ENCODE data around the gene FBXO5. TPM values are rescaled to one million over a fixed set of nuclear protein-coding genes. Genes with fewer than 3 reads are reported as not detected.
"Not testable (repeated sequence)": the region's sequence is repeated elsewhere in the genome, so short reads cannot be mapped to it uniquely, and the experiment has no call there.

FBXO5 gene
- polyA plus RNA-seq, 1 of the 3 experiments (the other 2 are of a cell fraction) = 12.5 TPM

- no peak for TF ChIP-seq SMC3 (IDR thresholded peaks at IDR 0.05; ENCODE audit: low read depth, low read length)
Observed at GRCh38 chr6:152993847-152994246, 11.0 kb upstream of the FBXO5 start (continued).

- peaks cover 14% of the 10 kb centered on the region; the same call in 1 of the 2 replicates for H4K20me1 ChIP-seq (ENCODE audit: insufficient read depth)
- no peak overlapping the region for H3K4me2 ChIP-seq
- peak; percentile 28 for DNase-seq
- H3K27ac ChIP-seq (ENCODE audit: low read depth in 2 of 2, low read length in 1 of 2) = no peak overlapping the region
- ChIA-PET POLR2A (no interaction called here), CTCF (no interaction called here)
- TF ChIP-seq USF1 (IDR thresholded peaks at IDR 0.05; ENCODE audit: borderline replicate concordance, low read depth) (no peak), MAX (IDR thresholded peaks at IDR 0.05; ENCODE audit: low read depth) (no peak), SIN3A (IDR thresholded peaks at IDR 0.05; ENCODE audit: borderline replicate concordance, low read depth, low read length) (no peak), CTCF (IDR thresholded peaks at IDR 0.05) (peak; percentile 27)
- H3K4me1 ChIP-seq (ENCODE audit: control insufficient read depth in 1 of 2, insufficient read depth in 2 of 2, low read depth in 1 of 2, low read length in 1 of 2) = no peaks in the 10 kb centered on the region; a peak in 1 of 4 replicates
- peaks cover 32% of the 10 kb centered on the region for H3F3A ChIP-seq (replicated peaks; ENCODE audit: insufficient read depth)
- no peak overlapping the region for H3K9ac ChIP-seq
- peaks cover 78 to 80% of the 10 kb centered on the region in 2 experiments for H3K36me3 ChIP-seq (replicated peaks in 1 of 2; ENCODE audit: control insufficient read depth in 1 of 2, insufficient read depth in 2 of 2, low read length in 1 of 2)
- H3K9me3 ChIP-seq = no peaks in the 10 kb centered on the region
- H3K27me3 ChIP-seq (ENCODE audit: insufficient read depth) = no peaks in the 10 kb centered on the region
- no peaks in the 10 kb centered on the region for H3K9me2 ChIP-seq
- H3K4me3 ChIP-seq (ENCODE audit: low read depth in 2 of 2, low read length in 1 of 2) = no peak overlapping the region
- no peak overlapping the region for H2AFZ ChIP-seq (ENCODE audit: low read depth)
- peaks cover 87% of the 10 kb centered on the region for H3K79me2 ChIP-seq (ENCODE audit: insufficient read depth)
Observed at GRCh38 chr6:152993431-152993830, 10.6 kb upstream of the FBXO5 start.

GRCh38 chr6:152986978-152987377 is 4.1 kb upstream of the FBXO5 start:
- peaks cover 19 to 23% of the 10 kb centered on the region in 2 experiments for H3K36me3 ChIP-seq (replicated peaks in 1 of 2; ENCODE audit: control insufficient read depth in 1 of 2, insufficient read depth in 2 of 2, low read length in 1 of 2)
- H3K27ac ChIP-seq (ENCODE audit: low read depth in 2 of 2, low read length in 1 of 2) = no peak overlapping the region
- H3K9me3 ChIP-seq = no peaks in the 10 kb centered on the region
- H3K4me1 ChIP-seq (ENCODE audit: control insufficient read depth in 1 of 2, insufficient read depth in 2 of 2, low read depth in 1 of 2, low read length in 1 of 2) = peaks cover 0 to 8% of the 10 kb centered on the region in 2 experiments; a peak in 2 of 4 replicates
- H3K9ac ChIP-seq = no peak overlapping the region
- H3K4me2 ChIP-seq = no peak overlapping the region
- H3F3A ChIP-seq (replicated peaks; ENCODE audit: insufficient read depth) = peaks cover 19% of the 10 kb centered on the region
- 98% methylated on average over 2 of the region's 2 CpGs for WGBS (ENCODE audit: low lambda C conversion rate)
- H3K9me2 ChIP-seq = no peaks in the 10 kb centered on the region
- CTCF ChIA-PET = interaction anchor here (1.2 kb wide), 1 partner anchor 32 kb away, joined by 4 read pairs; no protein-coding TSS in a partner anchor
- POLR2A ChIA-PET = interaction anchor here (0.7 kb wide), 1 partner anchor 10 kb away, joined by 3 read pairs; no protein-coding TSS in a partner anchor
- peaks cover 7% of the 10 kb centered on the region for H4K20me1 ChIP-seq (ENCODE audit: insufficient read depth)
- no peak overlapping the region for H3K4me3 ChIP-seq (ENCODE audit: low read depth in 2 of 2, low read length in 1 of 2)
- TF ChIP-seq FOSL2 (IDR thresholded peaks at IDR 0.05; ENCODE audit: borderline replicate concordance, low read depth) (no peak), FOXM1 (IDR thresholded peaks at IDR 0.05; ENCODE audit: low read depth) (no peak), NFIC (IDR thresholded peaks at IDR 0.05; ENCODE audit: borderline replicate concordance) (no peak)
- H3K27me3 ChIP-seq (ENCODE audit: insufficient read depth) = no peaks in the 10 kb centered on the region
- no peak for DNase-seq
- no peak overlapping the region for H2AFZ ChIP-seq (ENCODE audit: low read depth)
- peaks cover 69% of the 10 kb centered on the region for H3K79me2 ChIP-seq (ENCODE audit: insufficient read depth)

GRCh38 chr6:152985300-152985699 is 2.5 kb upstream of the FBXO5 start:
- peaks cover 0 to 10% of the 10 kb centered on the region in 2 experiments; a peak in 2 of 4 replicates for H3K4me1 ChIP-seq (ENCODE audit: control insufficient read depth in 1 of 2, insufficient read depth in 2 of 2, low read depth in 1 of 2, low read length in 1 of 2)
- CTCF ChIA-PET = interaction anchor here (0.6 kb wide), 1 partner anchor 11 kb away, joined by 3 read pairs; no protein-coding TSS in a partner anchor
- H3K9me2 ChIP-seq; H2AFZ ChIP-seq (ENCODE audit: low read depth); DNase-seq; H3K9me3 ChIP-seq; H3K4me3 ChIP-seq (ENCODE audit: low read depth in 2 of 2, low read length in 1 of 2); H3K27me3 ChIP-seq (ENCODE audit: insufficient read depth); POLR2A ChIA-PET: not testable (repeated sequence)
- H3F3A ChIP-seq (replicated peaks; ENCODE audit: insufficient read depth) = peaks cover 17% of the 10 kb centered on the region
- peak overlapping the region; percentile 98; the same call in 1 of the 2 replicates for H3K9ac ChIP-seq
- WGBS (ENCODE audit: low lambda C conversion rate) = 87% methylated on average over 11 of the region's 11 CpGs
- H3K27ac ChIP-seq (ENCODE audit: low read depth in 2 of 2, low read length in 1 of 2) = peak overlapping the region in 1 of 2 experiments; percentile 95; a peak in 1 of 4 replicates
- peak overlapping the region; percentile 97 for H3K4me2 ChIP-seq
- H3K79me2 ChIP-seq (ENCODE audit: insufficient read depth) = peaks cover 69% of the 10 kb centered on the region
- peaks cover 7 to 13% of the 10 kb centered on the region in 2 experiments for H3K36me3 ChIP-seq (replicated peaks in 1 of 2; ENCODE audit: control insufficient read depth in 1 of 2, insufficient read depth in 2 of 2, low read length in 1 of 2)
- H4K20me1 ChIP-seq (ENCODE audit: insufficient read depth) = peaks cover 17% of the 10 kb centered on the region
